Heart left ventricle (tissue), 16 donors: ENCODE results near the gene CBFA2T3. TPM values are rescaled to one million over a fixed set of nuclear protein-coding genes. Genes with fewer than 3 reads are reported as not detected.

ENCODE experiments used
- ATAC-seq, 4 donors: fragments of 200-7000 bp; cut with Tn5 transposase; one replicate each; pipeline ENCODE4 v1.9.1; 2020 to 2022; ENCODE audit warnings: moderate library complexity in 4 of 4, mild to moderate bottlenecking in 3 of 4, moderate number of reproducible peaks in 1 of 4
- DNase-seq, 5 donors: peaks; one replicate each; pipeline ENCODE4 v3.0.0-alpha.2; 2020
- H3K27ac ChIP-seq, 12 donors: fragments of 200-600 bp; sonication (generic) in 4 of 12; one replicate each; pipeline versions ENCODE4 v1.5.0 to v1.8.0; 2016 to 2022; ENCODE audit warnings: mild to moderate bottlenecking in 2 of 12
- H3K27me3 ChIP-seq, 9 donors: fragments of 200-600 bp; sonication (generic) in 2 of 9; one replicate each; pipeline versions ENCODE4 v1.5.1 to v1.8.0; 2016 to 2022; ENCODE audit warnings: mild to moderate bottlenecking in 3 of 9
- H3K36me3 ChIP-seq, 9 donors: fragments of 200-600 bp; sonication (generic) in 2 of 9; one replicate each; pipeline versions ENCODE4 v1.5.0 to v1.8.0; 2018 to 2022; ENCODE audit warnings: mild to moderate bottlenecking in 2 of 9
- H3K4me1 ChIP-seq, 12 donors: fragments of 200-600 bp; sonication (generic) in 4 of 12; one replicate each; pipeline versions ENCODE4 v1.5.0 to v1.8.0; 2016 to 2022; ENCODE audit warnings: mild to moderate bottlenecking in 3 of 12
- H3K4me3 ChIP-seq, 12 donors: fragments of 200-600 bp; sonication (generic) in 4 of 12; one replicate each; pipeline versions ENCODE4 v1.5.0 to v1.8.0; 2017 to 2022; ENCODE audit warnings: mild to moderate bottlenecking in 9 of 12, moderate library complexity in 4 of 12
- H3K9me3 ChIP-seq, 12 donors: fragments of 200-600 bp; sonication (generic) in 4 of 12; one replicate each; pipeline versions ENCODE4 v1.5.0 to v1.8.0; 2016 to 2022; ENCODE audit warnings: mild to moderate bottlenecking in 1 of 12
- POLR2A ChIP-seq, 2 donors: fragments of 450-650 bp; IDR thresholded peaks; one replicate each; pipeline ENCODE4 v1.6.1; 2017; ENCODE audit warnings: antibody characterized with exemption in 2 of 2, mild to moderate bottlenecking in 2 of 2, moderate library complexity in 2 of 2
- WGBS, 4 donors: extraction: QIAGEN DNeasy Blood & Tissue Kit in 2 of 4; methylation state at CpG; one replicate each; pipeline versions ENCODE4 v1.1.5 to v1.1.7; 2013 to 2018; 5-methylcytosine and 5-hydroxymethylcytosine counted together
- intact Hi-C, 10 donors: fragments of 100-400 bp; cut with DNase I; formaldehyde crosslinking; loops; one replicate each; pipeline versions ENCODE4 v1.11.1 to v1.14.2; 2022
- polyA plus RNA-seq, 2 donors: library from polyadenylated mRNA; stranded (reverse); fragments of 200-250 nt; gene quantifications; one replicate each; pipeline ENCODE4 v1.2.3, GENCODE V29; 2013
- total RNA-seq, 9 donors: library from RNA; depleted of rRNA in 2 of 9; stranded (reverse); fragments of >200 nt in 2 of 9; fragmentation: NEBNext Ultra II Directional in 3 of 9; extraction: Animal tissue kit (Norgen Biotek cat#: 25700) in 3 of 9; gene quantifications; one replicate each; pipeline versions ENCODE4 v1.1.0 to v1.2.4, GENCODE V29; 2016 to 2023
- TF ChIP-seq, protein P1 (sequence below), 12 donors: fragments of 200-600 bp; sonication (generic) in 4 of 12; IDR thresholded peaks; one replicate each; pipeline versions ENCODE4 v1.5.0 to v1.8.0; 2018 to 2022; ENCODE audit warnings: antibody characterized with exemption in 12 of 12, mild to moderate bottlenecking in 5 of 12
- donor health status: ischemic (EF 13 %, LVEDD 7.1; RV severe dilation, severe dysfunction).
- donor health status: healthy with polysubstance abuse.
- donor health status: DM: no; HTN: yes; CAD: no.
- donor health status: DM: no; HTN: no; CAD: no.
- donor health status: ischemic (EF 25% LVEDD 6.9; RV normal size, moderate dysfunction).
- donor health status: ischemic (EF 25% LVEDD 5.7; RV mildly dilated, moderate dysfunction).
- donor health status: healthy.
- donor health status: DM: yes; HTN: yes; CAD: no.
- donor health status: ischemic (EF 35%, LVEDD 5.7; RV mildly dilated, moderate dysfunction).
- donor health status: nonischemic (EF 11% LVEDD 7.7; RV severe dilation, severe dysfunction).
- donor health status: DM: yes; HTN: yes; CAD: no.
- donor health status: PGD.
- donor health status: ischemic (EF 29% LVEDD 5.4; RV normal size, mild dysfunction).
- donor health status: nonischemic (EF 23%, LVEDD 6.1; RV moderate dilation, normal function).

Gene CBFA2T3
- total and polyA plus RNA-seq, 11 donors: 5.0 to 12.0 (median 5.8) TPM

DNA sequence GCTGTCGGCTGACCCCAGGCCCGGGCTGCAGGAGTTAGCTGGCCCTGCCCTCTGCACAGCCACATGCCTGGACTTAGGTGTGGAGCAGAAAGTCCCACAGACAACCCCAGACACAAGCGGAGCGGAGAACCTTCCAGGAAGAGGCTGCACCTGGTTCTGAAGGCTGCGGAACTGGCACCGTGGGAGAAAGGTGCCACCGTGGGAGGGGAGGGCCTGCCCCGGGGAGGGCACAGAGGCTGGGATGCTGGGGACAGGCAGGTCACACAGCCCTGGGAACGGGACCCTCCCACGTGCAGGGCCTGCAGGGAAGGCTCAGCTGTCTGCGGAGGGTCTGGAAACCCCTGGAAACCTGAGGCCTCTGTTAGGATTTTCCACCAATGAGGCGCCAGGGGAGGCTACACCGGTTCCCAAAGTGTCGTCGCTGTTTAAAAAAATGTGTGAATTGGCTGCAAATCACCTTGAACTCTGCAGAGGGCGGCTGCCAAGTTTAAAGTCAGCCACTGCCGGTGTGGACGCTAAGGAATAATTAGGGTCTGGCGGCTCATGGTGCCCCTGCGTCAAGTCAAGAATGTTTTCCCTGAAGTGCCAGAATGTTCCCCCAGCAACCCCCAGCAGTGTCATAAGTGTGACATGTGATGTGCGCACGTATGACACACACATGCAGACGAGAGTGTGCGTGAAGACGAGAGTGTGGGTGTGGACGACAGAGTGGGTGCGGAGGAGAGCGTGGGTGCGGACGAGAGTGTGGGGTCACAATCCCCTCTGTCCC is 59.7 kb downstream of the CBFA2T3 start:
- H3K4me3 ChIP-seq: no peak overlapping the region
- no peaks in the 10 kb centered on the region for H3K9me3 ChIP-seq
- H3K4me1 ChIP-seq: peaks cover 3 to 40% (median 27%) of the 10 kb centered on the region in 12 donors
- no peak overlapping the region for H3K27ac ChIP-seq
- WGBS, 4 donors: 73 to 83% (median 75%) methylated on average over 30 of the region's 30 CpGs
- TF ChIP-seq, protein P1, sequence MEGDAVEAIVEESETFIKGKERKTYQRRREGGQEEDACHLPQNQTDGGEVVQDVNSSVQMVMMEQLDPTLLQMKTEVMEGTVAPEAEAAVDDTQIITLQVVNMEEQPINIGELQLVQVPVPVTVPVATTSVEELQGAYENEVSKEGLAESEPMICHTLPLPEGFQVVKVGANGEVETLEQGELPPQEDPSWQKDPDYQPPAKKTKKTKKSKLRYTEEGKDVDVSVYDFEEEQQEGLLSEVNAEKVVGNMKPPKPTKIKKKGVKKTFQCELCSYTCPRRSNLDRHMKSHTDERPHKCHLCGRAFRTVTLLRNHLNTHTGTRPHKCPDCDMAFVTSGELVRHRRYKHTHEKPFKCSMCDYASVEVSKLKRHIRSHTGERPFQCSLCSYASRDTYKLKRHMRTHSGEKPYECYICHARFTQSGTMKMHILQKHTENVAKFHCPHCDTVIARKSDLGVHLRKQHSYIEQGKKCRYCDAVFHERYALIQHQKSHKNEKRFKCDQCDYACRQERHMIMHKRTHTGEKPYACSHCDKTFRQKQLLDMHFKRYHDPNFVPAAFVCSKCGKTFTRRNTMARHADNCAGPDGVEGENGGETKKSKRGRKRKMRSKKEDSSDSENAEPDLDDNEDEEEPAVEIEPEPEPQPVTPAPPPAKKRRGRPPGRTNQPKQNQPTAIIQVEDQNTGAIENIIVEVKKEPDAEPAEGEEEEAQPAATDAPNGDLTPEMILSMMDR (IDR thresholded peaks at IDR 0.05): no peak
- TF ChIP-seq POLR2A (IDR thresholded peaks at IDR 0.05): no peak
- H3K36me3 ChIP-seq: no peaks in the 10 kb centered on the region
- no peaks in the 10 kb centered on the region for H3K27me3 ChIP-seq
- no peak for DNase-seq
- no peak for ATAC-seq
- intact Hi-C loops: no loop called here

DNA sequence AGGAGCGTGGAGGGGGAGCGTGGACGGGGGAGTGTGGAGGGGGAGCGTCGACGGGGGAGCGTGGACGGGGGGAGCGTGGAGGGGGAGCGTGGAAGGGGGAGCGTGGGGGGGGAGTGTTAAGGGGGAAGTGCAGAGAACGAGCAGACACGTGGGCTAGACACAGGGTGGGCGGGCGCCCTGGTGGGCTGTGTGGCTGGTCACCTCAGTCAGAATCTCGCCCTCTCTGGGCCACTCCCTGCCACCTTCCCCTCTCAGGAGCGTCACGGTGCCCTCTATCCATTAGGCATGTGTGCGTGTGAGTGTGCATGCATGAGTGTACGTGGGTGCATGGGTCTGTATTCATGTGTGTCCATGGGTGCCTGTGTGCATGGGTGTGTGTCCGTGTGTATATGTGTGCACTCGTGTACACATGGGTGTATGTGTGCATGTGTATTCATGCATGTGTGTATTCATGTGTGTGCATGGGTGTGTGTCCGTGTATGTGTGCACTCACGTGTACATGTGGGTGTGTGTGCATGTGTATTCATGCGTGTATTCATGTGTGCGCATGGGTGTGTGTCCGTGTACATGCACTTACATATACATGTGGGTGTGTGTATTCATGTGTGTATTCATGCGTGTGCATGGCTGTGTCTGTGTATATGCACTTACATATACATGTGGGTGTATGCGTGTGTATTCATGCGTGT is 61.2 kb downstream of the CBFA2T3 start:
- Histone ChIP-seq H3K4me1 (peaks cover 0 to 38% (median 18%) of the 10 kb centered on the region in 12 donors), H3K27ac (no peak overlapping the region), H3K36me3 (no peaks in the 10 kb centered on the region), H3K9me3 (no peaks in the 10 kb centered on the region), H3K27me3 (no peaks in the 10 kb centered on the region), H3K4me3 (no peak overlapping the region)
- intact Hi-C loops: no loop called here
- TF ChIP-seq, protein P1 (IDR thresholded peaks at IDR 0.05): no peak
- no peak for TF ChIP-seq POLR2A (IDR thresholded peaks at IDR 0.05)
- 87 to 90% (median 89%) methylated on average over 23 to 30 of the region's 30 CpGs for WGBS, 4 donors
- no peak for ATAC-seq
- no peak for DNase-seq

DNA sequence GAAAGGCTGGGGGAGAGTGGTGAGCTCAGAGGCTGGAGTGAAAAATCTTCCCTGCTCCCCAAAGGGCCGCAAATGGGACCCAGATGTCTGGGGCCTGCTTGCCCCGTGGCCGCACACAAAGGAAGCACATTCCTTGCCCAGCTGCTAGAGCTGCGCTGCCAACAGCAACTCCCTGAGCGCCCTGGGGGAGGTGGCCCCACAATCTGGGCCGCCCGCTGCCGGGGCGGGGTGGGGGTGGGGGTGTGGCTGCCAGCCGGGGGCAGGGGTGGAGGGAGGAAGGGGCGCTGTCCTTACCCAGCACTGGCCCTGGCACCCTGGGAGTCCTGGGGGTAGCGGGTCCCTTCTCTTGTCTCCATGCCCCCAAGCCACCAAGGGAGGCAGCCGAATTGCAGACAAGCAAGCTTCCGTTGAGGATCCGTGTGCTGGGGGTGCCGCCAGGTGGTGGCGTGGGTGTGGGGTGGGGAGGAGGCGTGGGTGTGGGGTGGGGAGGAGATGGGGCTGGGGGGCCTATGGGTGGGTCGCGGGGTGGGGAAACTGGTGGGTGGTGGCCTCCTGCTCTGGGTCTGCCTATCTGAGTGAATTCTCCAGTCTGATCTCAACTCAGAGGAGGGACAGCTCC is 62.1 kb downstream of the CBFA2T3 start:
- intact Hi-C loops: no loop called here
- Histone ChIP-seq H3K9me3 (no peaks in the 10 kb centered on the region), H3K27me3 (no peaks in the 10 kb centered on the region), H3K4me3 (no peak overlapping the region), H3K27ac (no peak overlapping the region), H3K36me3 (no peaks in the 10 kb centered on the region), H3K4me1 (peaks cover 0 to 38% (median 14%) of the 10 kb centered on the region in 12 donors)
- TF ChIP-seq, protein P1 (IDR thresholded peaks at IDR 0.05): no peak
- TF ChIP-seq POLR2A (IDR thresholded peaks at IDR 0.05): no peak
- ATAC-seq (peak in 3 of 4 donors; percentile 26 to 66 (median 54)), DNase-seq (peak in 1 of 5 donors; percentile 69)
- WGBS, 4 donors: 60 to 80% (median 66%) methylated on average over 9 to 20 of the region's 20 CpGs

DNA sequence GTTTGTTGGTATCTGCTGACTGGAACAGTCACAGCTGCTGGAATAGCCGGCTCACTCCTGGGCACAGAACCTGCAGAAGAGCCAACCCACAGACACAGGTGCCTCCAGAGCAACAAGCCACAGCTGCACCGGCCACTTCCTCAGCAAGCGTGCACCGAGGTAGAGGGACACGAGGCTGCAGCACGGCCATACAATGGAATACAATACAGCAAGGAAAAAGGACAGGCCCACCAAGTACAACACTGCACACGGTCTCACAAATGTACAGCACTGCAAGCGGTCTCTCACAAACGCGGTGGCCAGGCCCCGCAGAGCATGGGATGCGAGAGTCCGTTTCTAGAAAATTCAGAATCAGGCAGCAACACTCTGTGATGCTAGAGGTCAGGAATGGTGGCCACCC is 63.1 kb downstream of the CBFA2T3 start:
- 97 to 99% (median 98%) methylated on average over 13 of the region's 13 CpGs for WGBS, 4 donors
- Histone ChIP-seq H3K9me3 (no peaks in the 10 kb centered on the region), H3K36me3 (no peaks in the 10 kb centered on the region), H3K4me1 (peaks cover 0 to 41% (median 15%) of the 10 kb centered on the region in 12 donors), H3K27ac (no peak overlapping the region), H3K27me3 (no peaks in the 10 kb centered on the region), H3K4me3 (no peak overlapping the region)
- no peak for ATAC-seq
- DNase-seq: no peak
- intact Hi-C loops: no loop called here
- TF ChIP-seq POLR2A (IDR thresholded peaks at IDR 0.05): no peak
- TF ChIP-seq, protein P1 (IDR thresholded peaks at IDR 0.05): no peak
